ENCODE data around the gene NSUN2.

The NSUN2 gene

GRCh38 chr5:6550628-6551027 lies 82.2 kb downstream of the NSUN2 start:
- DNase-seq (ENCODE audit: low read depth), result no peak
- no peak overlapping the region for H3K4me3 ChIP-seq (ENCODE audit: low read depth, low read length)
- TF ChIP-seq CTCF (IDR thresholded peaks at IDR 0.05; ENCODE audit: control insufficient read depth, extremely low read depth, insufficient read depth), result no peak
